NCI-H526 treated with DMSO at 0.1 percent for 48 hours (cell line): ENCODE results near the gene SLC24A3.

Experiments used
- DNase-seq: peaks from one replicate; lab custom pipeline; 2025; lab: John Stamatoyannopoulos, UW

SLC24A3 gene

GRCh38 chr20:19714579-19714840, 502.1 kb downstream of the SLC24A3 start:
- DNase-seq: no peak

- no peak for DNase-seq
Measured at GRCh38 chr20:19715986-19716385, 503.5 kb downstream of the SLC24A3 start.

GRCh38 chr20:19718880-19719279, 506.4 kb downstream of the SLC24A3 start:
- DNase-seq: no peak

GRCh38 chr20:19720991-19721390, 508.5 kb downstream of the SLC24A3 start:
- no peak for DNase-seq

DNA sequence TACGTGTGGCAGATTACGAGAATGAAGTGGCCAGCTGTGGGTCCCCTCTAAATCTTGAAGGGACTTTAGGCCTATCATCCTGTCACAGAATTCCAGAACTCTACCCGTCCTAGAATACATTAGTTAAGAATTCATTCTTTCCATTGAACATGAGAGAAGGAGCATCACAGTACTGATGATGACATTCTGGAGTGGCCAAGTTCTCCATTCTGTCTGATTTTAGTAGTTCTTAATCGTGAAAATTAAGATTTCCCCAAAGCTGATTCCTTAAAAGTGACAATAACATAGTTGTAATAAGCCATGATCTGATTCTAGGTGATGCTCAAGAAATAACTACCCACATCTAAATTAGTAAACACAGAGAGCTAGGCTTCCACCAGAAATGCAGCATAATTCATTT, 510.6 kb downstream of the SLC24A3 start:
- no peak for DNase-seq

GRCh38 chr20:19723813-19724430, 511.5 kb downstream of the SLC24A3 start:
- no peak for DNase-seq

DNA sequence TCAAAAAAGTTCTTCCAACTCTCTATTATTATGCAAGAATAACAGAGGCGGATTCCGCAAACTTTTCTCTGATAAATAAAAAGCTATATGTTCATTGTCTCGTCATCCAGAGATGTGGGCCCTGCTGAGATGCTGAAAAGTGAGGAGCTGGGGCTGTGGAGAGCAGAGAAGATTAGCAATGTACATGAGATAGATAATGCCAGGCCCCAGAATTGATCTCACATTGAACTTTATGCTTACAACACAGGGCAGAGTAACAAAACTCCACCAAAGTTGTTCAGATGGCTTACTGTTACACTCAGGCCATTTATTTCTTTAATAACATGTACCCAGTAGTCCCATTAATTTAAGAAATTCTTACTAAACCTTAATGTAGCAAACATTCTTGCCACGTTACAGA, 512.9 kb downstream of the SLC24A3 start:
- no peak for DNase-seq

DNA sequence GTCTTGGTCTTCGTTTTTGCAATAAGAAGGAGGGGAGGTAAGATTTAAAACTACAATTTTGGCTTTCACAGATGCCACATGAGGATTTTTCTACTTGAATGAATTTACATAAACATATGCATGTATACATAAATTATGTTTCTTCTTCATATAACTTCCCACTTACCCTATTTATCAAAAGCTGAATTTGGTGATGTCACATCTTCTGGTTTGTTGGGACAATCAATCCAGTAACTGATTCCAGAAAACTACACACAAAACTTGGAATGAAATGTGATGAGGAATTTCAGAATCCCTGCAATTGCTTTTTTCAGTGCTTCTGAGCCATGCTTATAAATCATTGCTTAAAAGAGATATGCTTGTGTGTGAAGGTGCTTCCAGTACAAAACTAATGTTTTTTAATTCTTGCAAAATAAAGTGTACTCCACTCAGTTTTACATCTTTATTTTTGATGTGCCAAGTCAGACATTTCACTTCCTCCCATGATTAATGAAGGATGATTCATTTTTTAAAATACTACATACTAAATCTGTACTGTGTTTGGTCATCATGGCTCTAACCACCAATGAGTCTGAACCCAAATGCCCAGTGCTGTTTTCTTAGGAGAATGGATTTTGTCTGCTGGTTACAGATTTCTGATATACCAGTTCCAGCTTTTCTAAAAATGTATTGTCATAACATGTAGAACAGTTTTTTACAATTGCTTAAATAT, 513.5 kb downstream of the SLC24A3 start:
- DNase-seq: no peak

GRCh38 chr20:19727251-19727847, 514.9 kb downstream of the SLC24A3 start:
- DNase-seq: peak; percentile 84

DNA sequence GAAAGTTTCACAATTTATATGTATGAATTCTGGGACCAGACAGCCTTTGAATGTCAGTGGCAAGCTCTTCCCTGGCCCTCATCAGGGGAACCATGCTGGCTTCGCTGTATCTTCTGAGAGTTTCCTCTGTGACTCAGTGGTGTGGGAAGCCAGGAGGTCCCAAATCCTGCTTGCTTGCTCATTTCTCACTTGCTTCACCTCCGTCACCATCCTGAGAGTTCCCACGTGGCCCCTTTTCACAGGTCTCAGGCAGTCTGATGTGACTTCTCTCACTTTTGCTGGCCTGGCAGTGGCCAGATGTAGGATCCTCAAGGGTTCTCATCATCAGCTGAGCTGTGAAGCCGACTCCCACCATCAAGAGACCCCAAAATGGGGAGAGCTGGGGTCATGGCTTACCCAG, 517.2 kb downstream of the SLC24A3 start:
- DNase-seq: no peak

GRCh38 chr20:19730706-19731105, 518.3 kb downstream of the SLC24A3 start:
- no peak for DNase-seq

DNA sequence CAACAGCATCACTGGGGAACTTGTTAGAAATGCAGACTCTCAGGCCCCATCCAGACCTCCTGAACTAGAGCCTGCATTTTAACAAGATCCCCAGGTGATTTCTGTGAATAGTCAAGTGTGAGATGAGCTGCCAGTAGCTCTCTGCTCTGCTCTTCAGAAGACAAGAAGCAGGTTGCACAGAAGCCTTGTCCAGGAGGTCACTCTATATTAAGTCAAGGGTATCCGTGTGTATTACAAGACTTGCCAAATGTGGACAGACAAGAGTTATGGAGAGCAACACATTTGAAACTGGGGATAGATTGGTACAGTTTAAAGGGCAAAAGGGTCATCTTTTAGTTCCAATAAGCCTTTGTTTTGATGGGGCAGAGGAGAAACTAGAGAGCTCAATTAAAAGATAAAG, 522.4 kb downstream of the SLC24A3 start:
- DNase-seq: no peak

DNA sequence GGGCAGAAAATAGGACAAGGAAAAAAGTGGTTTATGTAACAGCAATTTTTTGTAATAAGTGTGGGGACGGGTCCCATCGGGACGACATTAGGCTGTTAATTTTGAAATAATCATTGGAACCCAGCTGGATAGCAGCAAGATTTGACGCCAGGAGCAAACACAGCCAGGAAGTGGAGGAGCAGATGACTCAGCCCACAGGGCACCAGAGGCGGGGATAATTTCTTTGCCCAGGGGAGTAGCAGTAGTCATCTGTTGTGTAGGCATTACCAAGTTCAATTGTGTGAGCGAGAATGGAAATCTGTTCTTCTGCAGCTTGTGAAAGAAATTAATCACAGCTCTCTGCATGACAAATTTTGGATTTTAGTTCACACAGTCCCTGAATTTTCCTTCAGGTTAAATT, 523.0 kb downstream of the SLC24A3 start:
- no peak for DNase-seq

DNA sequence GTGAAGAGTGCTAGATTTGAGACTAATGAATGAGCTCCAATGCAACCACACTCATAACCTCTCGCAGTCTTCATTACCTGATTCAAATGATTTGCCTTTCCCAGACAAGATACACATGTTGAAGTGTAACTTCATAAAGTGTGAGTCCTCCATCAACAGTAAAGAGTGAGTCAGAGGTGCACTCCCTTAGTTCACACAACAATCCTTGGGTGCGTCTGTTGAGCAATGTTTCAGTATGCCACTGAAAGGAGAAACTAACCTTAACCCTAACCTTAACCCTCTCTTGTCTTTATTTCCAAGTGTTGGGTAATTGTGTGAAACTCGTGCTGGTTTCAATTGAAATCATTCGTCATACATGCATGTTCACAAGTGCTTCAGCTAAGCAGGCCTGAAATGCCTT, 524.6 kb downstream of the SLC24A3 start:
- no peak for DNase-seq

DNA sequence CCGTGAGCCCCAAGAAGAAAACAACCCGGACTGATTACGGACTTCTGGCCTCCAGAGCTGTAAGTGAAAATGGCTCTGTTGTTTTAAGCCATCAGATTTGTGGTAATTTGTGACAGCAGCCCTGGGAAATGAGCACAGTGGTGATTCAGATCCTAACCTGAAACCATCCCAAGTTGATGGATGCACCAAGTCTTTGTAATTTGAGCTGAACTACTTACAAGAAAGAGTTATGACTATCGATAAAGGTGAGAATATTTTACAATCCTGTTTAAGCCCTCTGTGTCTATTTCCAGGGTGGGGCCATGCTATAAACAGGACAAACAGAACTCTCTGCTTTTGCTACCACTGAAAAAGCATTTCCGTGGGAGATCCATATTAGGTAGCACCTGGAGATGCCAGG, 526.5 kb downstream of the SLC24A3 start:
- DNase-seq: no peak

GRCh38 chr20:19739351-19739750, 526.9 kb downstream of the SLC24A3 start:
- DNase-seq: no peak

GRCh38 chr20:19740512-19740911, 528.1 kb downstream of the SLC24A3 start:
- DNase-seq: no peak

DNA sequence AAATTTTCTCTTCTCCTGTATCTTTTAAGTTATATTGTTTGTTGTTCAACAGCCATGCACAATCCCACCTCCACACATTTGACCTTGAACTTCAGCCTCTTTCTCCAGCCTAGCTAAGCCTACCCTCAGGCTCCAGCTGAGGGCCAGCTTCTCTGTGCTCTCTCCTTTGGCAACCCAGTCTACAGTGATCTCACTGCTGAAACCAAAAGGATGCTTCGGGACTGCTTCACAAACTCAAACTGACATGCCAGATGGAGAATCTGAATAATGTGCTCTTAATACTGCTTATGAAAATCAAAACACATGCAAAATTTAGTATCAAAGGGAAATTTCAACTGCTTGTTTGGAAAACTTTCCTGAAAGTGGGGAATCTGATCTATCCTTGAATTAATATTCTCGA, 529.5 kb downstream of the SLC24A3 start:
- DNase-seq: no peak

GRCh38 chr20:19742974-19743639, 530.7 kb downstream of the SLC24A3 start:
- no peak for DNase-seq

- no peak for DNase-seq
Measured at GRCh38 chr20:19743640-19743995, 531.2 kb downstream of the SLC24A3 start.

DNA sequence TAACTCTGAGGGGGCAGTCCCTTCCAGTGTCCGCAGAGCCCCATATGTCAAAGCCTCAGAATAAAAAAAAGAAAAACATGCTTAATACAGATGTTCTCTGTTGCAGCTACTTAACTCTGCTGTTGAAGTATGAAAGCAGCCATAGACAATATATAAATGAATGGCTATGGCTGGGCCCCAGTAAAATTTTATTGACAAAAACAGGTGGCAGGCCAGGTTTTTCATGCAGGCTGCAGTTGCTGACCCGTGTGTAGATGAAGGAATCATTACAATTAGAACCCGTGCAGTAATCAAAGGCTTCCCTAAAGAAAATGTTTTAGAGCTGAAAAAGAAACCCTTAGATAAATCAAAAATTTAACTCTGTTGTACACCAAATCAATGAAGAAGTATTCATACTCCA, 532.7 kb downstream of the SLC24A3 start:
- DNase-seq: no peak

DNA sequence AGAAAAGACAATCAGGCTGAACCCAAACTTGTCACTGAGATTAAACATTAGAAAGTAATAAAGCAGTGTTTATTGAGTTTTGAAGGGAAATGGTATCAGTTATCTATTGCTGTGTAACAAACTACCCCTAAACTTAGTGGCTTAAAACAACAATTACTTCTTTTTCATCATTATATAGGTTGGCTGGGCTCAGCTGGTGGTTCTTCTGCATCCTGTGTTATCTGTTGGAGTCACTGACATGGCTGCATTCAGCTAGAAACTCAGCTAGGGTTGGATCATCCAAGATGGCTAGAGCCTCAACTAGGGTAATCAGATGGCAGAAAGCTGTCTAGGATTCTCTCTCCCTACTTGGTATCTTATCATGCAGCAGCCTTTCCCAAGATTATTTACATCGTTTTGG, 533.1 kb downstream of the SLC24A3 start:
- DNase-seq: no peak

- no peak for DNase-seq
Measured at GRCh38 chr20:19746396-19746795, 534.0 kb downstream of the SLC24A3 start.
